ENCODE measurements around the gene ESPNL.
"Not testable (repeated sequence)": the region's sequence is repeated elsewhere in the genome, so short reads cannot be mapped to it uniquely, and the experiment has no call there.

The ESPNL gene

GRCh38 chr2:238159071-238159539 is 59.0 kb downstream of the ESPNL start:
- peak in 1 of 2 donors; percentile 12 for DNase-seq (ENCODE audit: low read depth in 2 of 2)

- no peak for DNase-seq (ENCODE audit: low read depth in 2 of 2)
Measured at GRCh38 chr2:238159661-238160205, 59.6 kb downstream of the ESPNL start.

- no peak for DNase-seq (ENCODE audit: low read depth in 2 of 2)
Measured at GRCh38 chr2:238160206-238161129, 60.3 kb downstream of the ESPNL start.

- DNase-seq (ENCODE audit: low read depth in 2 of 2), result no peak
Measured at GRCh38 chr2:238161291-238162051, 61.3 kb downstream of the ESPNL start.

- no peak for DNase-seq (ENCODE audit: low read depth in 2 of 2)
Measured at GRCh38 chr2:238162251-238162845, 62.2 kb downstream of the ESPNL start.

- no peak for DNase-seq (ENCODE audit: low read depth in 2 of 2)
Measured at GRCh38 chr2:238162846-238163441, 62.8 kb downstream of the ESPNL start.

- no peak for DNase-seq (ENCODE audit: low read depth in 2 of 2)
Measured at GRCh38 chr2:238163481-238164198, 63.5 kb downstream of the ESPNL start.

GRCh38 chr2:238164906-238165287 is 64.8 kb downstream of the ESPNL start:
- no peak for DNase-seq (ENCODE audit: low read depth in 2 of 2)

GRCh38 chr2:238165288-238165921 is 65.3 kb downstream of the ESPNL start:
- no peak for DNase-seq (ENCODE audit: low read depth in 2 of 2)

GRCh38 chr2:238166391-238167343 is 66.5 kb downstream of the ESPNL start:
- DNase-seq (ENCODE audit: low read depth in 2 of 2), result no peak

GRCh38 chr2:238167344-238167715 is 67.2 kb downstream of the ESPNL start:
- no peak for DNase-seq (ENCODE audit: low read depth in 2 of 2)

GRCh38 chr2:238167761-238168160 is 67.6 kb downstream of the ESPNL start:
- no peak for DNase-seq (ENCODE audit: low read depth in 2 of 2)

GRCh38 chr2:238168196-238169047 is 68.3 kb downstream of the ESPNL start:
- no peak for DNase-seq (ENCODE audit: low read depth in 2 of 2)

GRCh38 chr2:238169048-238169707 is 69.0 kb downstream of the ESPNL start:
- no peak for DNase-seq (ENCODE audit: low read depth in 2 of 2)

GRCh38 chr2:238169708-238170251 is 69.6 kb downstream of the ESPNL start:
- no peak for DNase-seq (ENCODE audit: low read depth in 2 of 2)

GRCh38 chr2:238170386-238171071 is 70.4 kb downstream of the ESPNL start:
- no peak for DNase-seq (ENCODE audit: low read depth in 2 of 2)

GRCh38 chr2:238171072-238171431 is 70.9 kb downstream of the ESPNL start:
- DNase-seq (ENCODE audit: low read depth in 2 of 2), result not testable (repeated sequence)

Measured in stimulated activated CD8-positive, alpha-beta memory T cell treated with anti-CD3 and anti-CD28 coated beads, Interleukin-2, amount 100 ng/mL, for 48 hours (primary cell).